Endothelial cell of umbilical vein (primary cell): ENCODE measurements around the gene NUBPL. TPM values are rescaled to one million over a fixed set of nuclear protein-coding genes. Genes with fewer than 3 reads are reported as not detected.

Experiments used
- BruUV-seq: library from RNA; stranded (reverse); fragments of 400-500 nt; replicated peaks from 2 replicates; lab custom pipeline; 2021; lab: Mats Ljungman, UMichigan
- CTCF ChIA-PET: fragments of 300-600, 350-600 bp; sonication (Branson Sonifier 250); formaldehyde crosslinking; loops from one replicate; lab custom pipeline; 2021; ENCODE audit warnings: antibody characterized with exemption, inconsistent platforms; lab: Charles Lee
- POLR2A ChIA-PET: fragments of 300-600, 350-600 bp; sonication (Branson Sonifier 250); formaldehyde crosslinking; loops from one replicate; lab custom pipeline; 2021; ENCODE audit warnings: antibody characterized with exemption, inconsistent platforms; lab: Charles Lee
- DNase-seq: peaks from one replicate; pipeline ENCODE4 v3.0.0-alpha.2; 2011; ENCODE audit warnings: low read depth, low spot score
- FAIRE-seq: peaks from 2 replicates; lab custom pipeline; 2011; peaks lifted over from hg19 to GRCh38; lab: Jason Lieb, UNC
- H2AFZ ChIP-seq: 2 replicates; pipeline ENCODE4 v1.6.0; 2012; ENCODE audit warnings: low read depth, low read length, control low read depth, inconsistent platforms
- H3K27ac ChIP-seq: 2 replicates; pipeline ENCODE4 v1.5.1; 2011; ENCODE audit warnings: low read depth, mild to moderate bottlenecking, control low read depth, low read length, moderate library complexity; ENCODE audit not compliant: insufficient read depth
- H3K27me3 ChIP-seq, 2 experiments: 2 replicates each; pipeline versions ENCODE4 v1.6.0 to v1.6.1; 2011; ENCODE audit warnings: low read length in 2 of 2, mixed read lengths in 1 of 2; ENCODE audit not compliant: control insufficient read depth in 2 of 2, insufficient read depth in 2 of 2
- H3K36me3 ChIP-seq, 2 experiments: 2 replicates in 1 of 2; 3 replicates in 1 of 2; pipeline ENCODE4 v1.5.1; 2011; ENCODE audit warnings: low read length in 2 of 2, mild to moderate bottlenecking in 1 of 2, moderate library complexity in 1 of 2; ENCODE audit not compliant: control insufficient read depth in 2 of 2, insufficient read depth in 2 of 2; ENCODE audit errors: extremely low read depth in 1 of 2
- H3K4me1 ChIP-seq: 3 replicates; pipeline ENCODE4 v1.5.1; 2011; ENCODE audit warnings: mild to moderate bottlenecking, low read length; ENCODE audit not compliant: control insufficient read depth, insufficient read depth; ENCODE audit errors: extremely low read depth
- H3K4me2 ChIP-seq: 2 replicates; pipeline ENCODE4 v1.6.1; 2011; ENCODE audit warnings: low read length, control low read depth, mixed read lengths; ENCODE audit not compliant: insufficient read depth
- H3K4me3 ChIP-seq, 3 experiments: fragments of 200-600 bp in 1 of 3; sonication (generic), shearing (Covaris generic) in 1 of 3; replicated peaks in 1 of 3; 2 replicates each; pipeline ENCODE4 v1.5.1; 2011 to 2016; ENCODE audit warnings: control low read depth in 3 of 3, low read length in 3 of 3, mild to moderate bottlenecking in 2 of 3, inconsistent platforms in 1 of 3, low read depth in 1 of 3, moderate library complexity in 1 of 3; ENCODE audit not compliant: insufficient read depth in 1 of 3
- H3K79me2 ChIP-seq: 2 replicates; pipeline ENCODE4 v1.6.0; 2012; ENCODE audit warnings: low read length, inconsistent platforms; ENCODE audit not compliant: control insufficient read depth, insufficient read depth
- H3K9ac ChIP-seq: replicated peaks from 2 replicates; pipeline ENCODE3; 2011; ENCODE audit warnings: low read length, control low read depth; ENCODE audit not compliant: insufficient read depth; ENCODE audit errors: extremely low read depth
- H3K9me1 ChIP-seq: replicated peaks from 3 replicates; pipeline ENCODE4 v1.6.0; 2011; ENCODE audit warnings: mild to moderate bottlenecking, low read length; ENCODE audit not compliant: control insufficient read depth, insufficient read depth; ENCODE audit errors: extremely low read depth
- H3K9me3 ChIP-seq: replicated peaks from 2 replicates; pipeline ENCODE4 v1.5.1; 2012; ENCODE audit warnings: low read length, inconsistent platforms; ENCODE audit not compliant: control insufficient read depth, insufficient read depth
- H4K20me1 ChIP-seq: replicated peaks from 2 replicates; pipeline ENCODE3; 2011; ENCODE audit warnings: mild to moderate bottlenecking, low read length; ENCODE audit not compliant: control insufficient read depth, insufficient read depth; ENCODE audit errors: extremely low read depth
- EZH2 ChIP-seq: IDR thresholded peaks from 2 replicates; pipeline ENCODE4 v1.6.1; 2012; ENCODE audit warnings: borderline replicate concordance, low read depth, mild to moderate bottlenecking, moderate library complexity, low read length, inconsistent platforms; ENCODE audit not compliant: severe bottlenecking
- FOS ChIP-seq: IDR thresholded peaks from 2 replicates; pipeline ENCODE4 v1.6.1; 2011; ENCODE audit warnings: mild to moderate bottlenecking, low read length, moderate library complexity, borderline replicate concordance; ENCODE audit not compliant: insufficient read depth
- GATA2 ChIP-seq: IDR thresholded peaks from 2 replicates; pipeline ENCODE4 v1.7.0; 2011; ENCODE audit warnings: low read depth, mild to moderate bottlenecking, moderate library complexity, mixed read lengths, low read length; ENCODE audit not compliant: insufficient read length, insufficient read depth
- JUN ChIP-seq: IDR thresholded peaks from 2 replicates; pipeline ENCODE4 v1.6.1; 2011; ENCODE audit warnings: borderline replicate concordance, low read depth; ENCODE audit not compliant: insufficient read length, insufficient read depth
- POLR2A ChIP-seq: IDR thresholded peaks from 2 replicates; pipeline ENCODE4 v1.6.1; 2012; ENCODE audit warnings: low read depth, mild to moderate bottlenecking, control low read depth, low read length
- dilution Hi-C: fragments of 300-500 bp; cut with MboI; formaldehyde crosslinking; loops from one replicate; pipeline ENCODE4 v1.15.0; 2019; ENCODE audit warnings: low sequenced_read_pairs; ENCODE audit not compliant: extremely low pct_ligation_motif_present
- intact Hi-C: fragments of 100-400 bp; cut with micrococcal nuclease; formaldehyde crosslinking; loops from one replicate; pipeline ENCODE4 v1.10.0; 2022
- polyA plus RNA-seq, 4 experiments: library from polyadenylated mRNA; depleted of rRNA in 3 of 4; stranded (reverse) in 3 of 4; unstranded in 1 of 4; fragments of >200 nt; gene quantifications; 2 replicates each; pipeline versions ENCODE4 v1.2.1 to v1.2.3, GENCODE V29; 2011 to 2012; ENCODE audit warnings: missing spikeins in 1 of 4
- total RNA-seq: library from RNA; stranded (reverse); gene quantifications from 2 replicates; pipeline ENCODE4 v1.2.3, GENCODE V29; 2021
- TF ChIP-seq, protein P1 (sequence below): IDR thresholded peaks from 2 replicates; pipeline ENCODE4 v1.6.1; 2011; ENCODE audit not compliant: insufficient read depth, insufficient read length
- TF ChIP-seq, protein P2 (sequence below), 2 donors: IDR thresholded peaks; 1 replicate in 1 of 2; 2 replicates in 1 of 2; pipeline ENCODE4 v1.5.1; 2011; ENCODE audit warnings: low read length in 2 of 2, mild to moderate bottlenecking in 2 of 2, moderate library complexity in 2 of 2, control low read depth in 1 of 2, inconsistent platforms in 1 of 2, low read depth in 1 of 2; ENCODE audit not compliant: insufficient read depth in 1 of 2; ENCODE audit errors: extremely low read depth in 1 of 2

NUBPL gene
- total and polyA plus RNA-seq, 2 donors (not counting 3 experiments of a cell fraction or from before 2014, with no cell fraction given): 2.1 to 12.3 TPM

DNA sequence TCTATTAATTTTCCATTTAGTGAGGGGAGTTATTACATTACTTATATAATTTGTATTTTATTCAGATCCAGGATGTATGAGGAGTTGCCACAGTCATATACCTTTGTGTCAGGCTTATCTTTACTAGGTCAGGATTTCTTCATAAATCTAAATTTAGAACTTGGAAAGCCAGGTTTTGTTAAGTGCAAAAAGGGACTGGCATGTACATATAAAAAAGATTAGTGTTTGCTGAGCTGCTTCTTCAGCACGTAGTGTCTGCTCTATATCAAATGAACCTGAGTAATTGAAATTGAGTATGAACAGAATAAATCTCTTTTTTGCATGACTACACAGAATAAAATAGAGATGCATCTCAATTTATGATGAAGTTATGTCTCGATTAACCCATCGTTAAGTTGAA, 157.4 kb downstream of the NUBPL start:
- Histone ChIP-seq H3K4me1 (no peaks in the 10 kb centered on the region), H3K36me3 (no peaks in the 10 kb centered on the region), H3K4me2 (no peak overlapping the region), H2AFZ (no peak overlapping the region), H3K9me3 (no peaks in the 10 kb centered on the region), H3K27ac (no peak overlapping the region), H3K27me3 (no peaks in the 10 kb centered on the region), H3K79me2 (no peaks in the 10 kb centered on the region), H3K9ac (no peak overlapping the region), H3K4me3 (no peak overlapping the region), H3K9me1 (no peaks in the 10 kb centered on the region), H4K20me1 (no peaks in the 10 kb centered on the region)
- FAIRE-seq: no peak
- no peak for TF ChIP-seq GATA2
- TF ChIP-seq EZH2: no peak
- TF ChIP-seq, protein P1, sequence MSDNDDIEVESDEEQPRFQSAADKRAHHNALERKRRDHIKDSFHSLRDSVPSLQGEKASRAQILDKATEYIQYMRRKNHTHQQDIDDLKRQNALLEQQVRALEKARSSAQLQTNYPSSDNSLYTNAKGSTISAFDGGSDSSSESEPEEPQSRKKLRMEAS: no peak
- TF ChIP-seq FOS: no peak
- TF ChIP-seq, protein P2, sequence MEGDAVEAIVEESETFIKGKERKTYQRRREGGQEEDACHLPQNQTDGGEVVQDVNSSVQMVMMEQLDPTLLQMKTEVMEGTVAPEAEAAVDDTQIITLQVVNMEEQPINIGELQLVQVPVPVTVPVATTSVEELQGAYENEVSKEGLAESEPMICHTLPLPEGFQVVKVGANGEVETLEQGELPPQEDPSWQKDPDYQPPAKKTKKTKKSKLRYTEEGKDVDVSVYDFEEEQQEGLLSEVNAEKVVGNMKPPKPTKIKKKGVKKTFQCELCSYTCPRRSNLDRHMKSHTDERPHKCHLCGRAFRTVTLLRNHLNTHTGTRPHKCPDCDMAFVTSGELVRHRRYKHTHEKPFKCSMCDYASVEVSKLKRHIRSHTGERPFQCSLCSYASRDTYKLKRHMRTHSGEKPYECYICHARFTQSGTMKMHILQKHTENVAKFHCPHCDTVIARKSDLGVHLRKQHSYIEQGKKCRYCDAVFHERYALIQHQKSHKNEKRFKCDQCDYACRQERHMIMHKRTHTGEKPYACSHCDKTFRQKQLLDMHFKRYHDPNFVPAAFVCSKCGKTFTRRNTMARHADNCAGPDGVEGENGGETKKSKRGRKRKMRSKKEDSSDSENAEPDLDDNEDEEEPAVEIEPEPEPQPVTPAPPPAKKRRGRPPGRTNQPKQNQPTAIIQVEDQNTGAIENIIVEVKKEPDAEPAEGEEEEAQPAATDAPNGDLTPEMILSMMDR (IDR thresholded peaks at IDR 0.05; ENCODE audit: extremely low read depth in 1 of 2, insufficient read depth in 1 of 2, low read depth in 1 of 2, low read length in 2 of 2): no peak
- TF ChIP-seq JUN: no peak
- no peak for TF ChIP-seq POLR2A
- POLR2A ChIA-PET: no interaction called here
- CTCF ChIA-PET: no interaction called here
- dilution Hi-C loops (no loop called here), intact Hi-C loops (no loop called here)
- no TSS peak for BruUV-seq
- no peak for DNase-seq
